OCI-LY7 (cell line): ENCODE data around the gene PDE6G. TPM values are rescaled to one million over a fixed set of nuclear protein-coding genes. Genes with fewer than 3 reads are reported as not detected.

Experiments
- BruUV-seq: library from RNA; stranded (reverse); fragments of 400-500 nt; replicated peaks from 2 replicates; lab custom pipeline; 2021; lab: Mats Ljungman, UMichigan
- CTCF ChIA-PET: fragments of 300-600 bp; sonication (Branson Sonifier 250); formaldehyde crosslinking; loops from one replicate; lab custom pipeline; 2022; ENCODE audit warnings: antibody characterized with exemption; ENCODE audit not compliant: unreplicated experiment; lab: Charles Lee
- POLR2A ChIA-PET: fragments of 300-600 bp; sonication (Branson Sonifier 250); formaldehyde crosslinking; loops from one replicate; lab custom pipeline; 2022; ENCODE audit warnings: antibody characterized with exemption; lab: Charles Lee
- DNase-seq: peaks from one replicate; pipeline ENCODE4 v3.0.0-alpha.2; 2015; ENCODE audit warnings: low spot score
- H2AFZ ChIP-seq: fragments of 200-600 bp; sonication (generic), shearing (Covaris generic); 2 replicates; pipeline ENCODE4 v1.6.1; 2014; ENCODE audit warnings: mild to moderate bottlenecking, antibody characterized with exemption, low read length, moderate library complexity
- H3K27ac ChIP-seq: fragments of 200-600 bp; sonication (generic); 2 replicates; pipeline ENCODE4 v1.5.1; 2014; ENCODE audit warnings: mixed run types, low read depth, mild to moderate bottlenecking, moderate library complexity, low read length, inconsistent platforms; ENCODE audit not compliant: poor library complexity, severe bottlenecking
- H3K36me3 ChIP-seq: fragments of 200-600 bp; sonication (generic); 2 replicates; pipeline ENCODE4 v1.6.1; 2014; ENCODE audit warnings: mild to moderate bottlenecking, antibody characterized with exemption, low read length, moderate library complexity, mixed read lengths; ENCODE audit not compliant: insufficient read depth
- H3K4me1 ChIP-seq: fragments of 200-600 bp; sonication (generic); 2 replicates; pipeline ENCODE4 v1.5.1; 2014; ENCODE audit warnings: mild to moderate bottlenecking, low read length; ENCODE audit not compliant: insufficient read depth, poor library complexity, severe bottlenecking
- H3K4me2 ChIP-seq: fragments of 200-600 bp; sonication (generic); 2 replicates; pipeline ENCODE4 v1.6.1; 2014; ENCODE audit warnings: mild to moderate bottlenecking, low read length
- H3K4me3 ChIP-seq: fragments of 200-600 bp; sonication (generic); 2 replicates; pipeline ENCODE4 v1.5.1; 2014; ENCODE audit warnings: mild to moderate bottlenecking, low read depth, low read length; ENCODE audit not compliant: poor library complexity, severe bottlenecking
- H3K79me2 ChIP-seq: fragments of 200-600 bp; sonication (generic); 2 replicates; pipeline ENCODE4 v1.6.1; 2016; ENCODE audit warnings: low read depth, mild to moderate bottlenecking, low read length, moderate library complexity, mixed read lengths; ENCODE audit not compliant: insufficient read depth
- H3K9me2 ChIP-seq: fragments of 200-600 bp; sonication (generic); 2 replicates; pipeline ENCODE4 v1.6.1; 2016; ENCODE audit warnings: mild to moderate bottlenecking, low read length, mixed read lengths; ENCODE audit not compliant: insufficient read depth
- H3K9me3 ChIP-seq: fragments of 200-600 bp; sonication (generic); 2 replicates; pipeline ENCODE4 v1.6.1; 2014; ENCODE audit warnings: mild to moderate bottlenecking, mixed run types, low read length, mixed read lengths
- H4K20me1 ChIP-seq: fragments of 200-600 bp; sonication (generic); 2 replicates; pipeline ENCODE4 v1.6.1; 2014; ENCODE audit warnings: mild to moderate bottlenecking, antibody characterized with exemption, low read length, moderate library complexity, mixed read lengths; ENCODE audit not compliant: insufficient read depth
- CTCF ChIP-seq: fragments of 200-600 bp; sonication (generic); conservative IDR thresholded peaks from 2 replicates; pipeline ENCODE4 v1.5.1; 2014; ENCODE audit warnings: mild to moderate bottlenecking, antibody characterized with exemption, low read length, moderate library complexity, mixed read lengths
- EZH2phosphoT487 ChIP-seq: fragments of 200-600 bp; sonication (generic); IDR thresholded peaks from 2 replicates; pipeline ENCODE4 v1.6.1; 2018; ENCODE audit warnings: low read depth, borderline replicate concordance, mild to moderate bottlenecking, mixed run types, antibody characterized with exemption, low read length, moderate library complexity, mixed read lengths
- intact Hi-C: fragments of 100-400 bp; cut with micrococcal nuclease; formaldehyde crosslinking; loops from one replicate; pipeline ENCODE4 v1.10.0; 2022; ENCODE audit not compliant: unreplicated experiment
- total RNA-seq, 2 experiments: library from RNA; depleted of rRNA in 1 of 2; stranded (reverse); fragments of >200 nt in 1 of 2; shearing (Covaris generic) in 1 of 2; gene quantifications; 2 replicates each; pipeline ENCODE4 v1.2.3, GENCODE V29; 2014 to 2022

Gene PDE6G
- total RNA-seq, 2 experiments from 2014 or later, result 0.44 TPM; not detected in 1

- CTCF ChIA-PET, result no interaction called here
- H2AFZ ChIP-seq, result peak within 1 kb of the TSS; percentile 20; the same call in 1 of the 2 replicates
Measured at GRCh38 chr17:81666342-81667191, 10.2 kb upstream of the PDE6G start, which contains the start of the genes CCDC137 and OXLD1. CCDC137 (plus strand) TSS chr17:81666737; CDS start chr17:81666767, 30 bp downstream. OXLD1 (minus strand) TSS chr17:81666605; CDS start chr17:81666577, 28 bp downstream.

GRCh38 chr17:81666092-81666341 is 9.7 kb upstream of the PDE6G start:
- Histone ChIP-seq H3K27ac (peak overlapping the region; percentile 62), H3K4me1 (peaks cover 25% of the 10 kb centered on the region), H3K4me2 (peak overlapping the region; percentile 88), H2AFZ (peak overlapping the region; percentile 8; the same call in 1 of the 2 replicates), H3K36me3 (peaks cover 52% of the 10 kb centered on the region), H4K20me1 (no peaks in the 10 kb centered on the region), H3K9me2 (no peaks in the 10 kb centered on the region), H3K79me2 (peaks cover 36% of the 10 kb centered on the region), H3K4me3 (peak overlapping the region; percentile 100), H3K9me3 (no peaks in the 10 kb centered on the region)
- DNase-seq, result peak; percentile 45
- ChIA-PET CTCF (no interaction called here), POLR2A (interaction anchor here (2.1 kb wide), 1 partner anchor 17 kb away, joined by 8 read pairs; the partner anchor contains the start of genes ARL16 and HGS)
- intact Hi-C loops, result loop anchor here (1.0 kb wide), 1 partner anchor 29 kb away; the partner anchor contains the start of genes NPLOC4 and TSPAN10
- TSS peak; percentile 85 for BruUV-seq
- TF ChIP-seq EZH2phosphoT487 (no peak), CTCF (no peak)

More at GRCh38 chr17:81666342-81667191, 10.2 kb upstream of the PDE6G start, which contains the start of the genes CCDC137 and OXLD1:
- H3K27ac ChIP-seq, result peak within 1 kb of the TSS; percentile 62
- peak within 1 kb of the TSS; percentile 100 for H3K4me3 ChIP-seq
- peaks cover 36% of the 10 kb centered on the region for H3K79me2 ChIP-seq
- peak; percentile 99 for DNase-seq
- BruUV-seq, result TSS peak; percentile 61
- peaks cover 58% of the 10 kb centered on the region for H3K36me3 ChIP-seq
- no peak for TF ChIP-seq CTCF
- no peak for TF ChIP-seq EZH2phosphoT487
- no peaks in the 10 kb centered on the region for H4K20me1 ChIP-seq
- peaks cover 25% of the 10 kb centered on the region for H3K4me1 ChIP-seq
- peak within 1 kb of the TSS; percentile 98 for H3K4me2 ChIP-seq
- POLR2A ChIA-PET, result interaction anchor here (2.1 kb wide), 1 partner anchor 17 kb away, joined by 8 read pairs; the partner anchor contains the start of genes ARL16 and HGS
- no peaks in the 10 kb centered on the region for H3K9me3 ChIP-seq
- no peaks in the 10 kb centered on the region for H3K9me2 ChIP-seq
- intact Hi-C loops, result loop anchor here (1.0 kb wide), 2 partner anchors 17 to 29 kb away; partner anchors contain the start of genes ARL16, NPLOC4 and TSPAN10
